Ectodermal cell (in vitro differentiated cells): Measurements from ENCODE around the gene DHRS12.

Source experiments
- H3K27ac ChIP-seq: 2 replicates; pipeline ENCODE4 v1.7.0; 2013; ENCODE audit warnings: mild to moderate bottlenecking, low read depth, low read length; ENCODE audit not compliant: insufficient read depth, poor library complexity, severe bottlenecking
- H3K27me3 ChIP-seq: 2 replicates; pipeline ENCODE4 v1.7.0; 2013; ENCODE audit warnings: mild to moderate bottlenecking, low read length; ENCODE audit not compliant: insufficient read depth, control insufficient read depth, poor library complexity, severe bottlenecking
- H3K36me3 ChIP-seq: one replicate; pipeline ENCODE4 v1.7.0; 2013; ENCODE audit warnings: low read length; ENCODE audit not compliant: control insufficient read depth, insufficient read depth
- H3K4me1 ChIP-seq: one replicate; pipeline ENCODE4 v1.7.0; 2013; ENCODE audit warnings: low read length; ENCODE audit not compliant: control insufficient read depth, insufficient read depth
- H3K4me3 ChIP-seq: 2 replicates; pipeline ENCODE4 v1.7.0; 2013; ENCODE audit warnings: low read depth, low read length, control low read depth; ENCODE audit not compliant: insufficient read depth
- H3K9me3 ChIP-seq: 2 replicates; pipeline ENCODE4 v1.7.0; 2013; ENCODE audit warnings: mild to moderate bottlenecking, low read length, moderate library complexity; ENCODE audit not compliant: control insufficient read depth
- WGBS, 2 experiments: methylation state at CpG; one replicate each; pipeline ENCODE4 v1.1.7; 2013; ENCODE audit warnings: missing lambda C conversion rate in 2 of 2; 5-methylcytosine and 5-hydroxymethylcytosine counted together

DHRS12 gene

DNA sequence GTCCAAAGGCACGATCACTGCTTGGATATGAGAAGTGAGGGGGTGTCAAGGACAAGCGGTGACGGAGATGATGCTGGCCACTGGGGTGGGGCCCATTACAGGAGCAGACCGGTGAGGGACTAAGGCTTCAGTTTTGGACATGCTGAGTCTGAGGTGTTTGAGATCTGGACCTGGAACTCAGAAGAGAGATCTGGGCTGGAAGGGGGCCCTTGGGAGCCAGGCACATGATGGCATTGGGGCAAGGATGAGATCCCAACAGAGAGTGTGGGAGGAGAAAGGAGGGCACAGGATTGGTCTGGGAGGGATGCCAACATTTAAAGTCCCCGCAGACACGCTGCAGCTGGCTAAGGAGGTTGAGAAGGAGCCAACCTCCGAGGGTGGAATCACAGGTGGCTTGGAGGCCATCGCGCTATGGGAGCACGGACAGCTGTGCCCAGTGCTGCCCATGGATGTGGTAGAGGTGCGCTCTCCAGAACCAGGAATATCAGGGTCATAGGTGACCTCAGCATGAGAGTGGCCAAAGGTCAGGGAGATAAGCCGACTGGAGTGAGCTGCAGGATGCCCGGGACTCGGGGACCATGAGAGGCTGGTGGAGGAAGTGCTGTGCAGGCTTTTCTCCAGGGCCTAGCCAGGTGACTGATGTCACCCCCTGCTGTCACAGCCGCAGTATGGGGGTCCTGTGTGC lies 21.8 kb downstream of the DHRS12 start:
- no peaks in the 10 kb centered on the region for H3K9me3 ChIP-seq
- no peaks in the 10 kb centered on the region for H3K36me3 ChIP-seq
- no peaks in the 10 kb centered on the region for H3K4me1 ChIP-seq
- no peak overlapping the region for H3K4me3 ChIP-seq
- no peak overlapping the region for H3K27ac ChIP-seq
- H3K27me3 ChIP-seq: no peaks in the 10 kb centered on the region
- 93 to 94% methylated on average over 15 of the region's 15 CpGs for WGBS, 2 experiments

GRCh38 chr13:51781246-51782022 lies 22.5 kb downstream of the DHRS12 start:
- no peak overlapping the region for H3K27ac ChIP-seq
- WGBS, 2 experiments: 85 to 88% methylated on average over 15 of the region's 15 CpGs
- no peaks in the 10 kb centered on the region for H3K36me3 ChIP-seq
- H3K4me1 ChIP-seq: no peaks in the 10 kb centered on the region
- no peaks in the 10 kb centered on the region for H3K9me3 ChIP-seq
- no peaks in the 10 kb centered on the region for H3K27me3 ChIP-seq
- H3K4me3 ChIP-seq: no peak overlapping the region

- no peak overlapping the region for H3K27ac ChIP-seq
- no peaks in the 10 kb centered on the region for H3K4me1 ChIP-seq
- no peak overlapping the region for H3K4me3 ChIP-seq
- no peaks in the 10 kb centered on the region for H3K27me3 ChIP-seq
- no peaks in the 10 kb centered on the region for H3K36me3 ChIP-seq
- no peaks in the 10 kb centered on the region for H3K9me3 ChIP-seq
- 89 to 97% methylated on average over 2 to 3 of the region's 3 CpGs for WGBS, 2 experiments
Measured at GRCh38 chr13:51780099-51780498, 23.9 kb downstream of the DHRS12 start.

DNA sequence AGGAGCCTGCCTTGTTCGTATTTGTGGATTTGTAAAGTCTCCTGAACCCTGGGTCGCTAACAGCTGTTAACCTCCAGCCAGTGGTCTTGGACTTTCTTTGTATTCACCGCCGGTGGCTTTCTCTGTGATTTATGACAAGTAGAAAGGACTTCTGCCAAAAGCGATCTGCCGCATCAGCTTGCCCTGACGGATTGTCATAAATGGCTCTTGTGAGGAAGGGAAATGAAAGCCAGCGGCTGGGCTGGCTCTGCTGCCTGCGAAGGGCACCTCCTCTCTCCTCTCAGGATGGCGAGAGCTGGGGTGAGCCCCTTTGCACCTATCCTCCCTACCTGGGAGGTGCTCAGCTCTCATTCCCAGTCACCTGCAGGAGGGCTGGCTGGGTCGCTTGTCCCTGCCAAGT lies 25.6 kb downstream of the DHRS12 start:
- no peaks in the 10 kb centered on the region for H3K36me3 ChIP-seq
- H3K27ac ChIP-seq: no peak overlapping the region
- 91 to 97% methylated on average over 11 of the region's 11 CpGs for WGBS, 2 experiments
- H3K9me3 ChIP-seq: no peaks in the 10 kb centered on the region
- no peaks in the 10 kb centered on the region for H3K4me1 ChIP-seq
- H3K27me3 ChIP-seq: no peaks in the 10 kb centered on the region
- H3K4me3 ChIP-seq: no peak overlapping the region

GRCh38 chr13:51777921-51778320 lies 26.0 kb downstream of the DHRS12 start:
- no peaks in the 10 kb centered on the region for H3K4me1 ChIP-seq
- H3K36me3 ChIP-seq: no peaks in the 10 kb centered on the region
- H3K4me3 ChIP-seq: no peak overlapping the region
- no peak overlapping the region for H3K27ac ChIP-seq
- no peaks in the 10 kb centered on the region for H3K27me3 ChIP-seq
- no peaks in the 10 kb centered on the region for H3K9me3 ChIP-seq
- 90 to 92% methylated on average over 9 of the region's 9 CpGs for WGBS, 2 experiments

GRCh38 chr13:51776179-51776578 lies 27.8 kb downstream of the DHRS12 start:
- H3K4me3 ChIP-seq: no peak overlapping the region
- 94 to 95% methylated on average over 7 of the region's 7 CpGs for WGBS, 2 experiments
- no peaks in the 10 kb centered on the region for H3K4me1 ChIP-seq
- H3K27ac ChIP-seq: no peak overlapping the region
- H3K36me3 ChIP-seq: no peaks in the 10 kb centered on the region
- H3K27me3 ChIP-seq: no peaks in the 10 kb centered on the region
- H3K9me3 ChIP-seq: no peaks in the 10 kb centered on the region

DNA sequence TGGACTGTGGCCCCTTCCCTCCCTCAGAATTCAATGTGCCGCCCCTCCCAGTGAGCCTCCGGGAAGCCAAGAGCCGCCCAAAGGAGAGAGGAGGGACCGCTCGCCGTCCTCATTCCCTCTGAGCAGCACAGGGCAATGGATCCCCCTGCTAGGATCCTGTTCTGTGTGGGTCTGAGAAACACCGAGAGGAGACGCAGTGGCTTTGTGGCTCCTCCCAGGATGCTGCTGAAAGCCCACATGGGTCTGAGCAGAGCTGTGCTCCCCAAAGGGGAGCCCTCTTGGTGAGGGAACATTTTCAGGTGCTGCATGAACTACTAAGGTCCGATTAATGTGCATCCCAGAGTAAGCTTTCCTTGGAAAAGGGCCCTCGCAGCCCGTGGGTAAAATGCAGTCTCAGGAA lies 30.4 kb downstream of the DHRS12 start:
- H3K4me3 ChIP-seq: no peak overlapping the region
- 86 to 88% methylated on average over 11 of the region's 11 CpGs for WGBS, 2 experiments
- no peaks in the 10 kb centered on the region for H3K4me1 ChIP-seq
- H3K27ac ChIP-seq: no peak overlapping the region
- no peaks in the 10 kb centered on the region for H3K9me3 ChIP-seq
- no peaks in the 10 kb centered on the region for H3K27me3 ChIP-seq
- no peaks in the 10 kb centered on the region for H3K36me3 ChIP-seq

GRCh38 chr13:51772781-51773180 lies 31.2 kb downstream of the DHRS12 start:
- H3K9me3 ChIP-seq: no peaks in the 10 kb centered on the region
- no peaks in the 10 kb centered on the region for H3K4me1 ChIP-seq
- H3K4me3 ChIP-seq: no peak overlapping the region
- no peaks in the 10 kb centered on the region for H3K36me3 ChIP-seq
- 96% methylated on average over 6 of the region's 6 CpGs for WGBS, 2 experiments
- no peak overlapping the region for H3K27ac ChIP-seq
- H3K27me3 ChIP-seq: no peaks in the 10 kb centered on the region

GRCh38 chr13:51772105-51772455 lies 31.9 kb downstream of the DHRS12 start:
- Histone ChIP-seq H3K36me3 (no peaks in the 10 kb centered on the region), H3K4me1 (no peaks in the 10 kb centered on the region), H3K27ac (no peak overlapping the region), H3K9me3 (no peaks in the 10 kb centered on the region), H3K27me3 (no peaks in the 10 kb centered on the region), H3K4me3 (no peak overlapping the region)
- 89 to 92% methylated on average over 9 of the region's 9 CpGs for WGBS, 2 experiments

DNA sequence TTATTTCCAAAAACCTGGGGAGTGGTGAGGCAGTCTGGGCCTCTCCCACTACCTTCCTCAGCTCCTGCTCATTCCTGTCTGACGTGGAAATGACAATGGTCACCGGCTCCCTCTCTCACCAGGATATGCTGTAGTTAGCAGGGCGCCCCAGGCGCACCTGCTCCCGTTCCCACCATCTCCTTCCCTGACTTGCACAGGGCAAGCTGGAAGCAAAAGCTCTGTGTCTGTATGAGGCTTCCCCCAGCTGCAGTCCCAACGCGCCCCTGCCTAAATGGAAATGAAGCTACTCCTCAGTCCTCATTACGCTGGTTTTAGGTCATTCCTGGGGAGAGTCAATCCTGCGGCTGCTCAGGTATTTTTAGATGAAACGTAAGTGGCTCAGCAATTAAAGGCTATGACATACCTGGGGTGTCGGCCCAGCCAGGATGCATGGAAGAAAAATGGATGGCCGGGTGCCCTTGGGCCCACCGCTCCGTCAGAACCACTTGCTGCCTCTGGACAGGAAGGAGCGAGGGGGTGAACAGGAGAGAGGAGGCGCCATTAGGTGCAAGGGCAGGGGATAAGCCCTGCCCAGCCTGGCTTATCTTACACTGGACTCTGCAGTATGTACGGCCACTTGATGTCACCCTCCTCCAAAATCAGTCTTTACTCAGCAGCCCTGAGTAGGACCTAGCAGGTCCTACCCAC lies 32.4 kb downstream of the DHRS12 start:
- Histone ChIP-seq H3K4me1 (no peaks in the 10 kb centered on the region), H3K4me3 (no peak overlapping the region), H3K27me3 (no peaks in the 10 kb centered on the region), H3K9me3 (no peaks in the 10 kb centered on the region), H3K36me3 (no peaks in the 10 kb centered on the region), H3K27ac (no peak overlapping the region)
- WGBS, 2 experiments: 89 to 92% methylated on average over 17 of the region's 17 CpGs
